Measurements from ENCODE around the gene TBX15.

TBX15 gene

GRCh38 chr1:118978914-118979701, 9.0 kb downstream of the TBX15 start:
- no peak for TF ChIP-seq SUZ12 (IDR thresholded peaks at IDR 0.05; ENCODE audit: extremely low read depth, insufficient read depth, insufficient read length)
- no peak for TF ChIP-seq YY1 (IDR thresholded peaks at IDR 0.05; ENCODE audit: insufficient read depth, insufficient read length)
- no peak for TF ChIP-seq ZNF274 (IDR thresholded peaks at IDR 0.05; ENCODE audit: low read depth, low read length)
- H3K9ac ChIP-seq (ENCODE audit: insufficient read length, low read depth), result no peak overlapping the region
- H3K36me3 ChIP-seq (ENCODE audit: insufficient read depth, insufficient read length, low read length), result peaks cover 18% of the 10 kb centered on the region
- no peaks in the 10 kb centered on the region for H3K4me1 ChIP-seq (ENCODE audit: insufficient read depth, insufficient read length)
- peaks cover 19% of the 10 kb centered on the region; the same call in 1 of the 2 replicates for H3K9me3 ChIP-seq (ENCODE audit: insufficient read depth, low read length)
- no peak overlapping the region for H3K4me3 ChIP-seq (ENCODE audit: insufficient read length, low read depth)
- no peaks in the 10 kb centered on the region for H3K27me3 ChIP-seq (ENCODE audit: insufficient read depth, insufficient read length)
- DNase-seq (ENCODE audit: low read depth, low spot score), result no peak

- Histone ChIP-seq H3K36me3 (ENCODE audit: insufficient read depth, insufficient read length, low read length) (peaks cover 7% of the 10 kb centered on the region), H3K4me1 (ENCODE audit: insufficient read depth, insufficient read length) (no peaks in the 10 kb centered on the region), H3K4me3 (ENCODE audit: insufficient read length, low read depth) (no peak overlapping the region), H3K27me3 (ENCODE audit: insufficient read depth, insufficient read length) (no peaks in the 10 kb centered on the region), H3K9ac (ENCODE audit: insufficient read length, low read depth) (no peak overlapping the region), H3K9me3 (ENCODE audit: insufficient read depth, low read length) (peaks cover 10% of the 10 kb centered on the region; the same call in 1 of the 2 replicates)
- DNase-seq (ENCODE audit: low read depth, low spot score), result no peak
- no peak for TF ChIP-seq YY1 (IDR thresholded peaks at IDR 0.05; ENCODE audit: insufficient read depth, insufficient read length)
- TF ChIP-seq SUZ12 (IDR thresholded peaks at IDR 0.05; ENCODE audit: extremely low read depth, insufficient read depth, insufficient read length), result no peak
Observed at GRCh38 chr1:118977600-118977999, 10.5 kb downstream of the TBX15 start.

GRCh38 chr1:118974661-118975060, 13.5 kb downstream of the TBX15 start:
- Histone ChIP-seq H3K4me1 (ENCODE audit: insufficient read depth, insufficient read length) (no peaks in the 10 kb centered on the region), H3K4me3 (ENCODE audit: insufficient read length, low read depth) (no peak overlapping the region), H3K9ac (ENCODE audit: insufficient read length, low read depth) (no peak overlapping the region), H3K9me3 (ENCODE audit: insufficient read depth, low read length) (peaks cover 3% of the 10 kb centered on the region; the same call in 1 of the 2 replicates), H3K36me3 (ENCODE audit: insufficient read depth, insufficient read length, low read length) (peaks cover 3% of the 10 kb centered on the region), H3K27me3 (ENCODE audit: insufficient read depth, insufficient read length) (no peaks in the 10 kb centered on the region)
- TF ChIP-seq YY1 (IDR thresholded peaks at IDR 0.05; ENCODE audit: insufficient read depth, insufficient read length), result no peak
- TF ChIP-seq ZNF274 (IDR thresholded peaks at IDR 0.05; ENCODE audit: low read depth, low read length), result no peak
- TF ChIP-seq SUZ12 (IDR thresholded peaks at IDR 0.05; ENCODE audit: extremely low read depth, insufficient read depth, insufficient read length), result no peak
- DNase-seq (ENCODE audit: low read depth, low spot score), result no peak

DNA sequence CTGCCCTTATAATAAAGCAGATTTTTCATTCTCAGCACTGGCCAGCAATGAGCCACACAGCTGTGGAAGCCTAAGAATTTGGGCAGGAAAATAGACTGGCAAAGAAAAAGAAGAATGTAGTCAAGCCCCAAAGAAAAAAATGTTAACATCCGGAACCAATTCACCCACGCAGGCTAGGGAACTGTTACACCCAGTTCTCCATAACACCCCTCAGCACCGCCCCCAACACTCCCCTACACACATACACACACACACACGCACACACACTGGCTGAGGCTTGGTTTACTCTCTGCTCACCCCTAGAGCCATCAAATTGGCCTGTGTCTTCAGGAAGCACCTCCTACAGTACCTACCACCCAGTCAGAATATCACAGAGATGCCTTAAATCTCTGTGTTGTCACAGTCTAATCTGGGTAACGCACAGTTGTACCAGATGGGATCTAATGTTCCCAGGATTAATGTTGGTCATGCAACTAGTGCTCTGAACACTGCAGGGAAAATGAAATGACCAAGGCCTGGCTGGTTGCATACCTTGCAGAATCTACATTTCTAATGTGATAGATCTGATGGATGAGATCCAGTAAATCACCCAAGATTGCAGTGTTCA, 14.5 kb downstream of the TBX15 start:
- Histone ChIP-seq H3K9ac (ENCODE audit: insufficient read length, low read depth) (no peak overlapping the region), H3K4me1 (ENCODE audit: insufficient read depth, insufficient read length) (no peaks in the 10 kb centered on the region), H3K4me3 (ENCODE audit: insufficient read length, low read depth) (no peak overlapping the region), H3K9me3 (ENCODE audit: insufficient read depth, low read length) (no peaks in the 10 kb centered on the region), H3K27me3 (ENCODE audit: insufficient read depth, insufficient read length) (no peaks in the 10 kb centered on the region), H3K36me3 (ENCODE audit: insufficient read depth, insufficient read length, low read length) (peaks cover 3% of the 10 kb centered on the region)
- TF ChIP-seq SUZ12 (IDR thresholded peaks at IDR 0.05; ENCODE audit: extremely low read depth, insufficient read depth, insufficient read length) (no peak), ZNF274 (IDR thresholded peaks at IDR 0.05; ENCODE audit: low read depth, low read length) (no peak), YY1 (IDR thresholded peaks at IDR 0.05; ENCODE audit: insufficient read depth, insufficient read length) (no peak)
- no peak for DNase-seq (ENCODE audit: low read depth, low spot score)

DNA sequence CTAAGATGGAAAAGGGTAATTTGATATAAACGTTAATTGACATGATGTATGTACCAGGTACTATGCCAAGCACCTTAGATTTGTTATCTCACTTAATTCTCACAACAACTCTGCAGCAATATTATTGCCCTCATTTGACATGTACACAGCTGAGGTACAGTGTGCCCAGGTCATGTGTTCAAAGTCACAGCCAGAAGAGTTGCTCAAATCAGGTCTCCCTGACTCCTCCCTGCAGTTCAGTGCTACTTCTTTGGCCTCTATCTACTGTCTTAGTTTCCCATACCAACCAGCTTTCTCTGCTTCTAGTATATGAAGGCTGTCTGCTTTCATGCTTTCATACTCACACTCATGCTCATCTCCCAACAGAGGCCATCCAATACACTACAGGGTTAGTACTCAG, 15.1 kb downstream of the TBX15 start:
- TF ChIP-seq YY1 (IDR thresholded peaks at IDR 0.05; ENCODE audit: insufficient read depth, insufficient read length) (no peak), ZNF274 (IDR thresholded peaks at IDR 0.05; ENCODE audit: low read depth, low read length) (no peak), SUZ12 (IDR thresholded peaks at IDR 0.05; ENCODE audit: extremely low read depth, insufficient read depth, insufficient read length) (no peak)
- H3K27me3 ChIP-seq (ENCODE audit: insufficient read depth, insufficient read length), result no peaks in the 10 kb centered on the region
- no peaks in the 10 kb centered on the region for H3K4me1 ChIP-seq (ENCODE audit: insufficient read depth, insufficient read length)
- peaks cover 3% of the 10 kb centered on the region for H3K36me3 ChIP-seq (ENCODE audit: insufficient read depth, insufficient read length, low read length)
- H3K9me3 ChIP-seq (ENCODE audit: insufficient read depth, low read length), result no peaks in the 10 kb centered on the region
- no peak overlapping the region for H3K4me3 ChIP-seq (ENCODE audit: insufficient read length, low read depth)
- H3K9ac ChIP-seq (ENCODE audit: insufficient read length, low read depth), result no peak overlapping the region
- DNase-seq (ENCODE audit: low read depth, low spot score), result no peak

DNA sequence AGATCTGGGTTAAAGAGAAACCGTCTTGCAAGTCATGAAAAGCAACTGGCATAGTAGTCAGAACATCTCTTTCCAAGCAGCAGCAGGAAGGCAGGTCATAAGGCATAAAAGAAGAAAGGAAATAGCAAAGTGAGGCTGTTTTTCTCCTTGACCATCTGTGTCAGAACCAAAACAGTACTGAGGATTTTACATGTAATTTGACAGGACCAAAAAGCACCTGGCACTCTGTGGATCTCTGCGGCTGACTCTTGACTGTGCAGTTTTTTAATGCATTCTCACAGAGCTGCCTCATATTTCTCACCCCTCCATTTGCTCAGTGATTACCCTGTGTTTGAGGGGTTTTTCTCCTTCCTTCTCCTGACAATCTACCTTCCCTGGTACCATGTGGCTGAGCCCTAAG, 17.7 kb downstream of the TBX15 start:
- Histone ChIP-seq H3K36me3 (ENCODE audit: insufficient read depth, insufficient read length, low read length) (no peaks in the 10 kb centered on the region), H3K9ac (ENCODE audit: insufficient read length, low read depth) (no peak overlapping the region), H3K27me3 (ENCODE audit: insufficient read depth, insufficient read length) (no peaks in the 10 kb centered on the region), H3K4me3 (ENCODE audit: insufficient read length, low read depth) (no peak overlapping the region), H3K4me1 (ENCODE audit: insufficient read depth, insufficient read length) (no peaks in the 10 kb centered on the region), H3K9me3 (ENCODE audit: insufficient read depth, low read length) (no peaks in the 10 kb centered on the region)
- DNase-seq (ENCODE audit: low read depth, low spot score), result no peak
- TF ChIP-seq SUZ12 (IDR thresholded peaks at IDR 0.05; ENCODE audit: extremely low read depth, insufficient read depth, insufficient read length), result no peak
- TF ChIP-seq YY1 (IDR thresholded peaks at IDR 0.05; ENCODE audit: insufficient read depth, insufficient read length), result no peak
- TF ChIP-seq ZNF274 (IDR thresholded peaks at IDR 0.05; ENCODE audit: low read depth, low read length), result no peak

All from NT2/D1 (cell line).